Dermis lymphatic vessel endothelial cell (primary cell): Measurements from ENCODE around the gene RYR1. TPM values are rescaled to one million over a fixed set of nuclear protein-coding genes. Genes with fewer than 3 reads are reported as not detected.

Experiments used
- total RNA-seq: library from RNA; depleted of rRNA; stranded (reverse); fragments of >200 nt; gene quantifications from 2 replicates; pipeline ENCODE4 v1.2.1, GENCODE V29; 2014

RYR1 gene
- total RNA-seq: under 0.01 and 0.11 TPM in 2 replicates

GRCh38 chr19:38433268-38433733, at the start of gene RYR1:
TSS of gene RYR1 (plus strand) at chr19:38433691. CDS start at chr19:38433830, 139 bp downstream.

GRCh38 chr19:38387550-38388348, 45.7 kb upstream of the RYR1 start, which contains the start of gene GGN:
TSS of gene GGN (minus strand) at chr19:38388034. CDS start at chr19:38387261, 773 bp downstream.

GRCh38 chr19:38388349-38389100, 45.0 kb upstream of the RYR1 start, which contains the start of gene SPRED3:
TSS of gene SPRED3 (plus strand) at chr19:38388697. CDS start at chr19:38390303, 1,606 bp downstream.

GRCh38 chr19:38402967-38403674, 30.4 kb upstream of the RYR1 start, which contains the start of gene FAM98C:
TSS of gene FAM98C (plus strand) at chr19:38403093. CDS start at chr19:38403154, 61 bp downstream.

GRCh38 chr19:38425810-38426466, 7.6 kb upstream of the RYR1 start, which contains the start of gene RASGRP4:
TSS of gene RASGRP4 (minus strand) at chr19:38426219. CDS start at chr19:38426091, 128 bp downstream.

GRCh38 chr19:38617764-38618589, 184.5 kb downstream of the RYR1 start, which contains the start of gene MAP4K1:
TSS of gene MAP4K1 (minus strand) at chr19:38617953. CDS start at chr19:38617895, 58 bp downstream.

GRCh38 chr19:38618590-38619360, 185.3 kb downstream of the RYR1 start, which contains the start of gene EIF3K:
TSS of gene EIF3K (plus strand) at chr19:38619188. CDS start at chr19:38619269, 81 bp downstream.

Other genes starting within 250 kb of the RYR1 start
- gene DPF1, start 209.5 kb upstream of the RYR1 start, total RNA-seq: under 0.01 and 0.09 TPM in 2 replicates
- 1.0 and 4.7 TPM in 2 replicates for gene PPP1R14A, start 177.3 kb upstream of the RYR1 start, total RNA-seq
- 14.5 and 52.2 TPM in 2 replicates for gene SPINT2, start 169.1 kb upstream of the RYR1 start, total RNA-seq
- gene C19orf33, start 129.4 kb upstream of the RYR1 start, total RNA-seq: 3.1 and 7.9 TPM in 2 replicates
- gene YIF1B, start 117.7 kb upstream of the RYR1 start, total RNA-seq: 36.3 and 47.9 TPM in 2 replicates
- gene KCNK6, start 113.8 kb upstream of the RYR1 start, total RNA-seq: 4.1 and 6.2 TPM in 2 replicates
- gene CATSPERG, start 97.9 kb upstream of the RYR1 start, total RNA-seq: 1.5 TPM in 2 replicates
- gene PSMD8, start 59.1 kb upstream of the RYR1 start, total RNA-seq: 197 and 198 TPM in 2 replicates
- gene GGN, start 45.7 kb upstream of the RYR1 start, total RNA-seq: 0.11 TPM in 1 of 2 replicates, not detected in the other
- gene SPRED3, start 45.0 kb upstream of the RYR1 start, total RNA-seq: 0.22 and 0.26 TPM in 2 replicates
- 4.8 and 6.9 TPM in 2 replicates for gene FAM98C, start 30.6 kb upstream of the RYR1 start, total RNA-seq
- gene RASGRP4, start 7.5 kb upstream of the RYR1 start, total RNA-seq: not detected in 2 replicates
- 0.65 TPM in 1 of 2 replicates, not detected in the other for gene MAP4K1, start 184.3 kb downstream of the RYR1 start, total RNA-seq
- 379 and 458 TPM in 2 replicates for gene EIF3K, start 185.5 kb downstream of the RYR1 start, total RNA-seq
- gene ACTN4, start 214.0 kb downstream of the RYR1 start, total RNA-seq: 128 and 135 TPM in 2 replicates